DOHH2 (cell line): ENCODE measurements around the gene COPG1.

Experiments
- EZH2phosphoT487 ChIP-seq: fragments of 200-600 bp; sonication (generic); IDR thresholded peaks from 2 replicates; pipeline ENCODE4 v1.6.1; 2017; ENCODE audit warnings: borderline replicate concordance, mild to moderate bottlenecking, antibody characterized with exemption, low read length, moderate library complexity, mixed read lengths
- TF ChIP-seq, protein P1 (sequence below): fragments of 200-600 bp; sonication (generic); IDR thresholded peaks from one replicate; pipeline ENCODE4 v1.5.1; 2014; ENCODE audit warnings: antibody characterized with exemption, mild to moderate bottlenecking, low read depth, low read length; ENCODE audit not compliant: poor library complexity, severe bottlenecking

DNA sequence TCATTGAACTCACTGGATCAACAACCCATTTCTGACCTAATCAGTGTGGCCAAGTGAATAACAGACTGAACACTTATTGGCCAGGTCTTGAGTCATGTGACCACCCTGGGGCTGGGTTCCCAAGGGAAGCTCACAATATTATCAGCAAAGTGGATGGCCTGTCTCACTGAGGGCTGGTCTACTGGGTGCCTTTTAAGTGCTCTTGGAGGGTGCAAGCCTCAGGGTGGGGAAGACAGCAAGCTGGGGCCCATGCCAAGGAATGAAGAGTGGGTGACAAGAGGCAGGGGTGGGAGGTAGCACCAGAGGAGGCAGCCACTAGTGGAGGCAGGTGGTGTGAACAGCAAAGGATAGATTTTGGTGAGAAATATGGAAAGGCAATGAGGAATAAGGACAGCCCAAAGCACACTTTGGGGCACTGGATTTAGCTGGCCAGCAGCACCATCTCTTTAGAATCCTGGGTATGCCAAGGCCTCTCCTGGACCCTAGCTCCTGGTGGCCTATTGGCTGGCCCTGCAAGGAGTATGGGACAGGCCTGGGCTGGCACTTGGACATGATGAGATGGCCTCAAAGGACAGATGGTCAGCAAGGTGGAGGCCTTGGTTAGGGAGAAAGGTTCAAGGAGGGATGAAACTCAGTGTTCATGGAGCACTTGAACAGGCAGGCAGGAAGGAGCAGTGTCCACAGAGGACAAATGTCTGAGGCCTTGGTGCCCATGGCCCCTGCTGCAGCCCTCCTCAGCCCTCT, 63.4 kb downstream of the COPG1 start:
- TF ChIP-seq, protein P1, sequence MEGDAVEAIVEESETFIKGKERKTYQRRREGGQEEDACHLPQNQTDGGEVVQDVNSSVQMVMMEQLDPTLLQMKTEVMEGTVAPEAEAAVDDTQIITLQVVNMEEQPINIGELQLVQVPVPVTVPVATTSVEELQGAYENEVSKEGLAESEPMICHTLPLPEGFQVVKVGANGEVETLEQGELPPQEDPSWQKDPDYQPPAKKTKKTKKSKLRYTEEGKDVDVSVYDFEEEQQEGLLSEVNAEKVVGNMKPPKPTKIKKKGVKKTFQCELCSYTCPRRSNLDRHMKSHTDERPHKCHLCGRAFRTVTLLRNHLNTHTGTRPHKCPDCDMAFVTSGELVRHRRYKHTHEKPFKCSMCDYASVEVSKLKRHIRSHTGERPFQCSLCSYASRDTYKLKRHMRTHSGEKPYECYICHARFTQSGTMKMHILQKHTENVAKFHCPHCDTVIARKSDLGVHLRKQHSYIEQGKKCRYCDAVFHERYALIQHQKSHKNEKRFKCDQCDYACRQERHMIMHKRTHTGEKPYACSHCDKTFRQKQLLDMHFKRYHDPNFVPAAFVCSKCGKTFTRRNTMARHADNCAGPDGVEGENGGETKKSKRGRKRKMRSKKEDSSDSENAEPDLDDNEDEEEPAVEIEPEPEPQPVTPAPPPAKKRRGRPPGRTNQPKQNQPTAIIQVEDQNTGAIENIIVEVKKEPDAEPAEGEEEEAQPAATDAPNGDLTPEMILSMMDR, result no peak
- TF ChIP-seq EZH2phosphoT487, result no peak
